HEK293T (cell line): ENCODE results near the gene SCN4B.

Experiments used
- CTCF ChIA-PET: fragments of 350-600 bp; formaldehyde crosslinking; extraction: SDS; loops from one replicate; lab custom pipeline; 2021; ENCODE audit warnings: antibody characterized with exemption, inconsistent platforms; lab: Yijun Ruan, JAX
- POLR2A ChIA-PET: fragments of 350-600 bp; formaldehyde crosslinking; extraction: SDS; loops from one replicate; lab custom pipeline; 2020; ENCODE audit warnings: antibody characterized with exemption, inconsistent platforms; lab: Yijun Ruan, JAX
- DNase-seq: peaks from one replicate; pipeline ENCODE4 v3.0.0; 2012; ENCODE audit warnings: mixed read lengths; ENCODE audit errors: extremely low spot score
- ARNT ChIP-seq: fragments of 450-650 bp; IDR thresholded peaks from 2 replicates; pipeline ENCODE4 v1.6.1; 2017; ENCODE audit warnings: mild to moderate bottlenecking
- BHLHE40 ChIP-seq: fragments of 450-650 bp; IDR thresholded peaks from 2 replicates; pipeline ENCODE4 v1.6.1; 2016; ENCODE audit warnings: mild to moderate bottlenecking, moderate library complexity, borderline replicate concordance
- CTBP1 ChIP-seq: fragments of 450-650 bp; IDR thresholded peaks from 2 replicates; pipeline ENCODE4 v1.6.1; 2016; ENCODE audit warnings: borderline replicate concordance
- ELF4 ChIP-seq: fragments of 450-650 bp; IDR thresholded peaks from 2 replicates; pipeline ENCODE4 v1.6.1; 2017; ENCODE audit warnings: antibody characterized with exemption
- FOXA1 ChIP-seq: fragments of 450-650 bp; IDR thresholded peaks from 2 replicates; pipeline ENCODE4 v1.6.1; 2016; ENCODE audit warnings: mild to moderate bottlenecking
- FOXK2 ChIP-seq: fragments of 450-650 bp; IDR thresholded peaks from 2 replicates; pipeline ENCODE4 v1.6.1; 2016; ENCODE audit warnings: mild to moderate bottlenecking
- FOXM1 ChIP-seq: fragments of 450-650 bp; IDR thresholded peaks from 2 replicates; pipeline ENCODE4 v1.6.1; 2017; ENCODE audit warnings: mild to moderate bottlenecking, borderline replicate concordance
- HDGF ChIP-seq: fragments of 450-650 bp; IDR thresholded peaks from 2 replicates; pipeline ENCODE4 v1.6.1; 2017; ENCODE audit warnings: antibody characterized with exemption, borderline replicate concordance
- L3MBTL2 ChIP-seq: fragments of 450-650 bp; conservative IDR thresholded peaks from 2 replicates; pipeline ENCODE4 v1.6.1; 2016; ENCODE audit warnings: mild to moderate bottlenecking
- LEF1 ChIP-seq: fragments of 450-650 bp; IDR thresholded peaks from 2 replicates; pipeline ENCODE4 v1.6.1; 2017; ENCODE audit warnings: mild to moderate bottlenecking, borderline replicate concordance
- NFRKB ChIP-seq: fragments of 450-650 bp; IDR thresholded peaks from 2 replicates; pipeline ENCODE4 v1.6.1; 2016; ENCODE audit warnings: mild to moderate bottlenecking, moderate library complexity
- SP1 ChIP-seq: fragments of 450-650 bp; IDR thresholded peaks from 2 replicates; pipeline ENCODE4 v1.6.1; 2017
- SUZ12 ChIP-seq: fragments of 450-650 bp; IDR thresholded peaks from 2 replicates; pipeline ENCODE4 v1.6.1; 2016; ENCODE audit warnings: mild to moderate bottlenecking
- TARDBP ChIP-seq: fragments of 450-650 bp; IDR thresholded peaks from 2 replicates; pipeline ENCODE4 v1.6.1; 2016
- ZNF384 ChIP-seq: fragments of 450-650 bp; IDR thresholded peaks from 2 replicates; pipeline ENCODE4 v1.6.1; 2016
- TF ChIP-seq, protein P1 (sequence below): fragments of 450-650 bp; IDR thresholded peaks from 2 replicates; pipeline ENCODE4 v1.6.1; 2016

SCN4B gene

DNA sequence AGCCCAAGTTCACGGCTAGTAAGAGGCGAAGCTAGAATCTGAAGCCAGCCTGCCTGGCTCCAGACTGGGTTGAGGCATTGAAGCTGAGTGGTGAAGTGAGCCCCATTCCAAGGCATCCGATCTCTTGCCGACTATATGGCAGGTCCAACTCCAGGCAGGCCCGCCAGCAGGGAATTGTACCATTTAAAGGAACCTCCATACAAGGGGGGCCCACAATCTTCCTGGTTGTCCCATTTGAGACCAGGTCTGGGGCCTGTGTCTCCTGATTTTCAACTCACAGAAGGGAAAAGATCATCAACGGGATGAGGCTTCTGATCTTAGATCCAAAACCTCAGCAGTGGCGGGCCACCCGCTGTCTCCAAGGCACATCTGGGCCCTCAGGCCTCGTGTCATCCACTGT, 19.7 kb upstream of the SCN4B start:
- no peak for DNase-seq
- ChIA-PET CTCF (interaction anchor here (1.2 to 3.3 kb wide), 7 partner anchors 9 to 28 kb away, joined by 3 to 28 read pairs (median 5); partner anchors contain the start of gene SCN4B), POLR2A (interaction anchor here (1.1 to 2.3 kb wide), 2 partner anchors 8 to 16 kb away, joined by 3 to 9 read pairs; no protein-coding TSS in a partner anchor)
- TF ChIP-seq L3MBTL2 (no peak), SUZ12 (no peak), BHLHE40 (no peak), CTBP1 (no peak), ELF4 (no peak), LEF1 (no peak), ARNT (no peak), HDGF (no peak), FOXM1 (no peak), NFRKB (no peak)
- TF ChIP-seq, protein P1, sequence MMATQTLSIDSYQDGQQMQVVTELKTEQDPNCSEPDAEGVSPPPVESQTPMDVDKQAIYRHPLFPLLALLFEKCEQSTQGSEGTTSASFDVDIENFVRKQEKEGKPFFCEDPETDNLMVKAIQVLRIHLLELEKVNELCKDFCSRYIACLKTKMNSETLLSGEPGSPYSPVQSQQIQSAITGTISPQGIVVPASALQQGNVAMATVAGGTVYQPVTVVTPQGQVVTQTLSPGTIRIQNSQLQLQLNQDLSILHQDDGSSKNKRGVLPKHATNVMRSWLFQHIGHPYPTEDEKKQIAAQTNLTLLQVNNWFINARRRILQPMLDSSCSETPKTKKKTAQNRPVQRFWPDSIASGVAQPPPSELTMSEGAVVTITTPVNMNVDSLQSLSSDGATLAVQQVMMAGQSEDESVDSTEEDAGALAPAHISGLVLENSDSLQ: no peak

DNA sequence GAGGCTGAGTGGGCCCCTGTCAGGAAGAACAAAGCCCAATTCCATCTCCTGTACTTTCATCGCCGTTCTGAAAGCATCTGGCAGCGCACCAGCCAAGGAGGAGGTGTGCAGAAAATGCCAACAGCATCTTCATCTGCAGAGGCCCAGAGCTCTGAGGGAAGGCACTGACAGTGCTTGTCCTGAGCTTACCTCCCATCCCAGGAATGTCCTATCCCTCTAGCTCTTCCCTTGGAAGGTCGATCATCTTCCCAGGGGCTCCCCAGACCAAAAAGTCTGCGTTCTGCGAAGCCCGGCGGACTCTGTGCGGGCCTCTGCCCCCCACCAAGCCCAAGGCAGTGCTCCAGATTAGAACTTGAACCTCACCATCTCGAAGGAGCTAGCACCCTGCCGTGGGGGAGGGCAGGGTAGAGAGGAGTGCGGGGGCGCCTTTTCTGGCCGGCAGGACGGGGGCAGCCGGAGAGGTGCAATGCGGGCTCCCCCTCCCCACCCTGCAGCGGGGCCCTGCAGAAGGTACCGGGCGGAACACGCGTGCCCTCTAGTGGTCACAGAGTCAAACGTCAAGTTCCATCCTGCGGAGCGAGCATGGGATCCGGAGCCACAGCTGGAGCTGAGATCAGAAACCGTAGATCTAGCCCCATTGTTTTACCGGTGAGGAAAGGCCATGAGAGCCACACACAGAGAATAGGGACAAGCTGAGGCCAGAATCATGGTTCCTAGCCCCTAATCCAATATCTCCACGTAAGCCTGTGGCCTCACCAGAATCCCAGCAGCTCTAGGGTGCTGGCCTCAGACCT, 18.8 kb upstream of the SCN4B start:
- ChIA-PET CTCF (interaction anchor here (0.6 to 3.3 kb wide), 13 partner anchors 9 to 846 kb away, joined by 3 to 28 read pairs (median 4); partner anchors contain the start of gene SCN4B), POLR2A (interaction anchor here (1.0 to 2.3 kb wide), 3 partner anchors 9 to 19 kb away, joined by 3 to 9 read pairs (median 3); partner anchors contain the start of gene SCN4B)
- DNase-seq: peak; percentile 87
- TF ChIP-seq SUZ12 (no peak), LEF1 (no peak), ARNT (no peak), L3MBTL2 (no peak), NFRKB (no peak), FOXA1 (no peak)

DNA sequence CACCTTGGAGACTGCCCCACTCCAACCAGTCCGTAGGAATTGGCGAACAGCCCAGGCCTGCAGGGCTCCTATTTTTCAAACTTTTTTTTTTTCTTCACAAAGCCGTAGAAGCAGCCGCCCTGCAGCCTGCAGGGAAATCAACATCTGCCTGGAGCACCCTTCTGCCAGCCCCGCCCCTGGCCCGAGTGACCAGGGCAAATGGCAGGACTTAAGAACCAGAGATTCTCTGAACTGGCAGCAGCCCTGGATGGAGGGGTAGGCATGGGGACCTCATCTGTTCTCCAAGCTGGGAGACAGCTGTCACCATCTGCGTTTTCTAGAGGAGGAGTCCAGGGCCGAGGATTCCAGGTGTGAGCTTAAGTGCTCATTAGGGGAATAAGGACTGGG, 18.3 kb upstream of the SCN4B start:
- CTCF ChIA-PET: interaction anchor here (0.6 to 3.3 kb wide), 12 partner anchors 9 to 846 kb away, joined by 3 to 28 read pairs (median 4); no protein-coding TSS in a partner anchor
- TF ChIP-seq ZNF384 (no peak), L3MBTL2 (no peak), ELF4 (no peak), BHLHE40 (no peak), SP1 (no peak), ARNT (no peak), FOXK2 (no peak), NFRKB (no peak), HDGF (no peak), FOXM1 (no peak), LEF1 (no peak)
- POLR2A ChIA-PET: interaction anchor here (1.0 to 2.3 kb wide), 2 partner anchors 10 to 18 kb away, joined by 3 to 9 read pairs; partner anchors contain the start of gene SCN4B
- no peak for DNase-seq

DNA sequence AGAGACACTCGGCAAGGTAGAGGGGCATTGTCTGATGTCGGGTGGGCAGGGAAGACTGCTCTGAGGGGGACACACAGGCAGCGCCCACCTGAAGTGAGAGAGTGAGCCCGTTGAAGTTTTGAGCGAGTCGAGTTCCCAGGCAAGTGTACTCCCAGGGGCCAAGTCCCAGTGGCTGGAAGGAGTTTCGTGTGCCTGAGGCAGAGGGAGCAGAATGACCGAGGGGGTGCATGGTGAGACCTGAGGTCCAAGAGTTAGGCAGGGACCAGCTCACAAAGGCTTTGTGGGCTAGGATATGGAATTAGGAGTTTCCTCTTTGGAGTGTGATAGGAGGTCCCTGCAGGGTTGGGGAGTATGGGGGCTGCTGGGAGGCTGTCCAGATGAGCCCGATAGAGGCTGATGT, 17.6 kb upstream of the SCN4B start:
- ChIA-PET CTCF (interaction anchor here (1.2 to 3.3 kb wide), 5 partner anchors 11 to 397 kb away, joined by 4 to 28 read pairs (median 9); no protein-coding TSS in a partner anchor), POLR2A (interaction anchor here (1.0 to 1.5 kb wide), 2 partner anchors 14 to 17 kb away, joined by 3 to 4 read pairs; partner anchors contain the start of gene SCN4B)
- TF ChIP-seq BHLHE40: no peak
- TF ChIP-seq L3MBTL2: no peak
- TF ChIP-seq FOXM1: no peak
- TF ChIP-seq FOXA1: no peak
- TF ChIP-seq FOXK2: no peak
- no peak for DNase-seq

DNA sequence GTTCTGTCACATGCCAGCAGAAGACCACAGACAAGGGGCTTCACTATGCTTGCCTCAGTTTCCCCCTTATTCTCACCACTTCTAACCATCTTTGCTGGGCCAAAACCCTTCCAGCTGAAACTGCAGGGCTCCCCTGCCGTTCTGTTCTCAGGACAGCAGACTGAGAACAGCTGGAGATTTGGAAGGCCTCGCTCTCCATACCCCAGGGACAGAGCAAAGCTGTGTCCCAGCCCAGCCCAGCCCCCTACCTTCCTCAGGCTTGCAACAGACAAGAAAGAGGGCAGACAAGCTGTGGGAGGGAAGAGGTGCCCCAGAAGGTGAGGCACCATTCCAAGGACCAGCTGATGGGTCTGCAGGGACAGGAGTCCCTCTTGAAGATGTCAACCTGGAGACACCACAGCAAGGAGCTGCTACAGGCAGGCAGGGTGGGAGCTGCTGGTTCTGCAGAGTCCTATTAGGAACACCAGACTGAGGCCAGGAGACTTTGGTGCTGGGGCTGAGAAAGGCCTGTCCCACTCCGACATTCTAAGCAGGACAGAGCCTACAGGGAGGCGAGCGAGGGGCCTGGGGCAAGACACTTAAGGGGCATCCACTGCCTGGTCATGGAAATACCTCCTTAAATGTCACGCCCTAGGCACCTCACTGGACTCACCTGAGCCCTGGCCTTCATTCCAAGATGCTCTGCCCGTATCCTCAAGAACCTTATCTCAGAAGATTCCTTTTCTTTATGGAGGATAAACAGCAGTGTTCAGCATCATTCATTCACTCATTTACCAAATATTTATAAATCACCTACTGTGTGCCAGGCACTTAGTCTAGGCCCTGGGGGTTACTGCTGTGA, 16.9 kb upstream of the SCN4B start:
- DNase-seq: no peak
- TF ChIP-seq FOXA1: no peak
- CTCF ChIA-PET: interaction anchor here (1.5 to 3.3 kb wide), 3 partner anchors 12 to 25 kb away, joined by 7 to 28 read pairs (median 26); no protein-coding TSS in a partner anchor
- POLR2A ChIA-PET: interaction anchor here (1.5 kb wide), 1 partner anchor 13 kb away, joined by 4 read pairs; no protein-coding TSS in a partner anchor

DNA sequence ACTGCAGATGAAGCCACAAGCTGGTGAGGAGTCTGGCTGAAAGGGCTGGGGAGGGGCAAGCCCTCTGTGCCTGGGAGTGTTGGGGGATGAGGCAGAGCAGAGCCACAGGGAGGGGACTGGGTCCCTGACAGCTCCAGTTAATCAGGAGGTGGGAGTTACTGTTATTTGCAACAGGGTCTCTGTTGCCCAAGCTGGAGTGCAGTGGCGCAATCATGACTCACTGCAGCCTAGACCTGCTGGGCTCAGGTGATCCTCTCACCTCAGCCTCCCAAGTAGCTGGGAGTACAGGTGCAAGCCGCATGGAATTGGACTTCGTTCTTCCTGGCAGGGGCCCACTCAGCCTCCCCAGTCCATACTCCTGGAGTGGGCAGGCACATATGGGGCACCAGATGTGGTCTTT, 16.1 kb upstream of the SCN4B start:
- ChIA-PET CTCF (no interaction called here), POLR2A (interaction anchor here (1.5 kb wide), 1 partner anchor 12 kb away, joined by 4 read pairs; no protein-coding TSS in a partner anchor)
- DNase-seq: no peak
- no peak for TF ChIP-seq FOXA1

DNA sequence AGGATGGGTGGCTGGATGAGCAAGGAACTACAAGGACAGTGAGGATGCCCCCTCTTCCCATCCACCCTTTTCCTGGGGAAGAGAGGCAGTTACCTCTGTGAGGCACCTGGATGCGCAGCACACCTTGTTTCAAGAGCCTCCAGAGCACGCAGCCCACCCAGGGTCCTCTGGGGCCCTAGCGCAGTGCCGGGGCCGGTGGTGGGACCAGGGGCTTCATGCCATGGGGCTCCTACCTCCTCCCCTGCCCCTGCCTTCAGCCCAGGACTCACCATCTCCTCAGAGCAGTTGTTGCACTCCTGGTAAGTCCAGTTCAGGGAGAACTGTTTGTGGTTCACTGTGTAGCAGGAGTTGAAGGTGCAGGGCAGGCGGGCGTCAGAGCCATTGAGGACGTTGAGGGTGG, 15.7 kb upstream of the SCN4B start:
- ChIA-PET CTCF (no interaction called here), POLR2A (no interaction called here)
- DNase-seq: no peak
- TF ChIP-seq FOXA1: no peak
- TF ChIP-seq FOXK2: no peak
- no peak for TF ChIP-seq ELF4
- no peak for TF ChIP-seq FOXM1
- no peak for TF ChIP-seq L3MBTL2
- TF ChIP-seq TARDBP: no peak
- TF ChIP-seq NFRKB: no peak
- TF ChIP-seq, protein P1: no peak
- no peak for TF ChIP-seq SUZ12
- TF ChIP-seq ZNF384: no peak
- TF ChIP-seq CTBP1: no peak
- TF ChIP-seq ARNT: no peak
- no peak for TF ChIP-seq BHLHE40
- no peak for TF ChIP-seq HDGF
- TF ChIP-seq LEF1: no peak
- no peak for TF ChIP-seq SP1
